H1 (cell line): ENCODE measurements around the gene SHISA9. TPM values are rescaled to one million over a fixed set of nuclear protein-coding genes. Genes with fewer than 3 reads are reported as not detected.

Experiments used
- CTCF ChIA-PET: fragments of 300-600 bp; sonication (Branson Sonifier 250); formaldehyde crosslinking; loops from one replicate; lab custom pipeline; 2021; ENCODE audit not compliant: partially characterized antibody; lab: Charles Lee
- POLR2A ChIA-PET: fragments of 300-600 bp; sonication (Branson Sonifier 250); formaldehyde crosslinking; loops from one replicate; lab custom pipeline; 2021; ENCODE audit warnings: inconsistent platforms; ENCODE audit not compliant: partially characterized antibody; lab: Charles Lee
- DNase-seq, 2 experiments: peaks; one replicate each; pipeline versions ENCODE4 v3.0.0 to v3.0.0-alpha.2; 2010 to 2022; ENCODE audit warnings: low spot score in 2 of 2, low read depth in 1 of 2, mixed read lengths in 1 of 2
- FAIRE-seq: peaks from 2 replicates; lab custom pipeline; 2011; peaks lifted over from hg19 to GRCh38; lab: Jason Lieb, UNC
- H2AFZ ChIP-seq: 2 replicates; pipeline ENCODE4 v1.8.1; 2012; ENCODE audit warnings: low read length, inconsistent platforms
- H2AK5ac ChIP-seq: 2 replicates; pipeline ENCODE4 v1.6.1; 2013; ENCODE audit warnings: low read depth, low read length
- H2BK120ac ChIP-seq: replicated peaks from 2 replicates; pipeline ENCODE3; 2013; ENCODE audit warnings: low read depth, low read length, inconsistent platforms
- H2BK12ac ChIP-seq: 2 replicates; pipeline ENCODE4 v1.6.1; 2013; ENCODE audit warnings: low read depth, low read length
- H2BK15ac ChIP-seq: 2 replicates; pipeline ENCODE4 v1.6.1; 2013; ENCODE audit warnings: low read length
- H2BK20ac ChIP-seq: 2 replicates; pipeline ENCODE4 v1.6.1; 2013; ENCODE audit warnings: low read length
- H2BK5ac ChIP-seq: 2 replicates; pipeline ENCODE4 v1.6.1; 2013; ENCODE audit warnings: low read depth, low read length
- H3K14ac ChIP-seq: 2 replicates; pipeline ENCODE4 v1.6.1; 2013; ENCODE audit warnings: inconsistent platforms; ENCODE audit not compliant: insufficient read length
- H3K18ac ChIP-seq: 2 replicates; pipeline ENCODE4 v1.6.1; 2013; ENCODE audit warnings: low read length; ENCODE audit errors: extremely low read depth
- H3K23ac ChIP-seq: 2 replicates; pipeline ENCODE4 v1.6.1; 2013; ENCODE audit warnings: inconsistent platforms; ENCODE audit not compliant: insufficient read length
- H3K23me2 ChIP-seq: 2 replicates; pipeline ENCODE4 v1.6.1; 2013; ENCODE audit warnings: low read depth, low read length
- H3K27ac ChIP-seq: 2 replicates; pipeline ENCODE4 v1.6.1; 2011; ENCODE audit warnings: low read depth, low read length, inconsistent platforms
- H3K27me3 ChIP-seq, 4 experiments: replicated peaks in 1 of 4; 1 replicate in 1 of 4; 2 replicates in 3 of 4; pipeline versions ENCODE4 v1.6.1 to v1.8.1; 2011 to 2013; ENCODE audit warnings: low read length in 3 of 4, mild to moderate bottlenecking in 3 of 4, inconsistent platforms in 2 of 4, mixed read lengths in 2 of 4, moderate library complexity in 1 of 4; ENCODE audit not compliant: control insufficient read depth in 3 of 4, insufficient read depth in 3 of 4; ENCODE audit errors: extremely low read depth in 1 of 4
- H3K36me3 ChIP-seq, 4 experiments: 2 replicates each; pipeline versions ENCODE4 v1.6.1 to v1.8.1; 2011 to 2013; ENCODE audit warnings: mild to moderate bottlenecking in 4 of 4, low read length in 3 of 4, moderate library complexity in 2 of 4, control low read depth in 1 of 4, inconsistent platforms in 1 of 4; ENCODE audit not compliant: insufficient read depth in 4 of 4, control insufficient read depth in 2 of 4
- H3K4ac ChIP-seq: replicated peaks from 2 replicates; pipeline ENCODE3; 2013; ENCODE audit warnings: low read length, low read depth, mixed read lengths, inconsistent platforms; ENCODE audit not compliant: insufficient read length
- H3K4me1 ChIP-seq, 4 experiments: replicated peaks in 1 of 4; 1 replicate in 1 of 4; 2 replicates in 3 of 4; pipeline versions ENCODE4 v1.6.1 to v1.8.1; 2011 to 2013; ENCODE audit warnings: low read length in 3 of 4, inconsistent platforms in 2 of 4, mixed read lengths in 1 of 4; ENCODE audit not compliant: insufficient read depth in 4 of 4, control insufficient read depth in 3 of 4
- H3K4me2 ChIP-seq, 2 experiments: 2 replicates each; pipeline versions ENCODE4 v1.6.1 to v1.8.1; 2011 to 2013; ENCODE audit warnings: low read depth in 2 of 2, low read length in 2 of 2, control low read depth in 1 of 2, inconsistent platforms in 1 of 2, mild to moderate bottlenecking in 1 of 2; ENCODE audit not compliant: insufficient read depth in 1 of 2
- H3K4me3 ChIP-seq, 4 experiments: fragments of 200-600, 300-600 bp in 1 of 4; sonication (generic), shearing (Covaris generic), sonication (Bioruptor Twin) in 1 of 4; 2 replicates each; pipeline versions ENCODE4 v1.5.1 to v1.8.1; 2011 to 2016; ENCODE audit warnings: low read length in 4 of 4, low read depth in 3 of 4, control low read depth in 2 of 4, inconsistent platforms in 2 of 4, mild to moderate bottlenecking in 2 of 4, mixed read lengths in 1 of 4, moderate library complexity in 1 of 4; ENCODE audit not compliant: insufficient read depth in 2 of 4; ENCODE audit errors: extremely low read depth in 1 of 4
- H3K56ac ChIP-seq: replicated peaks from 2 replicates; pipeline ENCODE3; 2013; ENCODE audit warnings: low read depth, mild to moderate bottlenecking, mixed read lengths, low read length, inconsistent platforms; ENCODE audit not compliant: insufficient read length
- H3K79me1 ChIP-seq: 2 replicates; pipeline ENCODE4 v1.6.1; 2013; ENCODE audit warnings: low read depth, low read length, control low read depth
- H3K79me2 ChIP-seq, 2 experiments: 2 replicates each; pipeline versions ENCODE4 v1.6.1 to v1.8.1; 2012 to 2013; ENCODE audit warnings: low read length in 2 of 2, mild to moderate bottlenecking in 2 of 2, inconsistent platforms in 1 of 2; ENCODE audit not compliant: insufficient read depth in 2 of 2, control insufficient read depth in 1 of 2
- H3K9ac ChIP-seq, 4 experiments: replicated peaks in 1 of 4; 1 replicate in 1 of 4; 2 replicates in 3 of 4; pipeline versions ENCODE4 v1.6.1 to v1.8.1; 2011 to 2013; ENCODE audit warnings: low read depth in 3 of 4, low read length in 3 of 4, control low read depth in 2 of 4, mild to moderate bottlenecking in 2 of 4, moderate library complexity in 2 of 4, inconsistent platforms in 1 of 4; ENCODE audit errors: extremely low read depth in 1 of 4
- H3K9me3 ChIP-seq, 2 experiments: 2 replicates each; pipeline versions ENCODE4 v1.6.1 to v1.8.1; 2012 to 2013; ENCODE audit warnings: mild to moderate bottlenecking in 2 of 2, moderate library complexity in 2 of 2, control low read depth in 1 of 2, inconsistent platforms in 1 of 2, low read depth in 1 of 2, low read length in 1 of 2, mixed read lengths in 1 of 2; ENCODE audit not compliant: insufficient read depth in 2 of 2
- H4K20me1 ChIP-seq, 2 experiments: replicated peaks in 1 of 2; 2 replicates each; pipeline versions ENCODE3 to v1.8.1; 2011 to 2013; ENCODE audit warnings: inconsistent platforms in 2 of 2, low read length in 2 of 2, mild to moderate bottlenecking in 1 of 2; ENCODE audit not compliant: insufficient read depth in 2 of 2, control insufficient read depth in 1 of 2
- H4K5ac ChIP-seq: 2 replicates; pipeline ENCODE4 v1.6.1; 2013; ENCODE audit warnings: low read length, low read depth, mixed read lengths, inconsistent platforms; ENCODE audit not compliant: insufficient read length
- H4K8ac ChIP-seq: 2 replicates; pipeline ENCODE4 v1.8.0; 2013; ENCODE audit warnings: mild to moderate bottlenecking, moderate library complexity, low read length, inconsistent platforms; ENCODE audit not compliant: insufficient read depth; ENCODE audit errors: extremely low read depth
- H4K91ac ChIP-seq: replicated peaks from 2 replicates; pipeline ENCODE3; 2013; ENCODE audit warnings: low read length, mixed read lengths, inconsistent platforms; ENCODE audit not compliant: insufficient read length
- ATF3 ChIP-seq: IDR thresholded peaks from 2 replicates; pipeline ENCODE4 v1.6.1; 2011; ENCODE audit warnings: low read depth, mild to moderate bottlenecking, low read length; ENCODE audit not compliant: insufficient read depth
- FOSL1 ChIP-seq: IDR thresholded peaks from 2 replicates; pipeline ENCODE4 v1.6.1; 2011; ENCODE audit warnings: mild to moderate bottlenecking, low read depth, low read length, moderate library complexity; ENCODE audit not compliant: insufficient read depth
- KDM1A ChIP-seq: fragments of 200-600, 300-600 bp; sonication (generic); IDR thresholded peaks from 2 replicates; pipeline ENCODE4 v1.7.1; 2016; ENCODE audit warnings: mild to moderate bottlenecking, low read length, borderline replicate concordance
- KDM5A ChIP-seq: fragments of 200-600 bp; IDR thresholded peaks from 2 replicates; pipeline ENCODE4 v1.7.1; 2012; ENCODE audit warnings: mild to moderate bottlenecking, low read length, inconsistent platforms, mixed read lengths
- MAX ChIP-seq: IDR thresholded peaks from 2 replicates; pipeline ENCODE4 v1.6.1; 2012; ENCODE audit warnings: inconsistent platforms
- RFX5 ChIP-seq: IDR thresholded peaks from 2 replicates; pipeline ENCODE4 v1.6.1; 2011; ENCODE audit warnings: low read depth, low read length, improper control_type of control experiment, borderline replicate concordance
- SP4 ChIP-seq: IDR thresholded peaks from 2 replicates; pipeline ENCODE4 v1.6.1; 2012; ENCODE audit warnings: low read length, inconsistent platforms
- WGBS, 2 experiments: shearing (Covaris generic) in 1 of 2; methylation state at CpG; one replicate each; pipeline versions ENCODE4 v1.1.6 to v1.1.7; 2013 to 2015; ENCODE audit warnings: low lambda C conversion rate in 2 of 2, mixed read lengths in 2 of 2, inconsistent platforms in 1 of 2, low coverage in 1 of 2, missing lambda C conversion rate in 1 of 2; ENCODE audit not compliant: insufficient replicate concordance in 2 of 2, insufficient coverage in 1 of 2, insufficient read length in 1 of 2; ENCODE audit errors: extremely low coverage in 1 of 2, missing lambda C conversion rate in 1 of 2; 5-methylcytosine and 5-hydroxymethylcytosine counted together
- polyA plus RNA-seq, 7 experiments: library from polyadenylated mRNA; depleted of rRNA in 3 of 7; stranded (reverse) in 5 of 7; unstranded in 2 of 7; fragments of >200 nt in 5 of 7; fragments of 200-250 nt in 2 of 7; gene quantifications; 1 replicate in 5 of 7; 2 replicates in 1 of 7; 4 replicates in 1 of 7; pipeline versions ENCODE4 v1.2.1 to v1.2.3, GENCODE V29; 2011 to 2013; ENCODE audit warnings: missing spikeins in 2 of 7, mixed read lengths in 2 of 7
- total RNA-seq: library from RNA; stranded (reverse); fragmentation: NEBNext Ultra II Directional; extraction: Animal tissue kit (Norgen Biotek cat#: 25700); gene quantifications from 2 replicates; pipeline ENCODE4 v1.2.1, GENCODE V29; 2021

The SHISA9 gene
- total and polyA plus RNA-seq, 2 of the 8 experiments (the other 6 are each of a cell fraction or from before 2014, with no cell fraction given), result 25.6 to 39.8 TPM

- WGBS, 2 experiments, result 83% methylated on average over 3 of the region's 3 CpGs; no CpG with 5 or more reads in 1 of the 2 experiments
- Histone ChIP-seq H3K36me3 (no peaks in the 10 kb centered on the region; a peak in 1 of 8 replicates), H2BK20ac (no peak overlapping the region), H2BK12ac (no peak overlapping the region), H4K20me1 (no peaks in the 10 kb centered on the region), H3K18ac (no peak overlapping the region), H2BK5ac (no peak overlapping the region), H3K27ac (no peak overlapping the region), H2BK120ac (no peak overlapping the region), H2AK5ac (no peak overlapping the region), H3K23me2 (peaks cover 1% of the 10 kb centered on the region; the same call in 1 of the 2 replicates), H3K9ac (no peak overlapping the region), H4K91ac (no peak overlapping the region), H3K4me3 (no peak overlapping the region), H4K5ac (no peak overlapping the region), H2AFZ (no peak overlapping the region), H3K56ac (no peak overlapping the region), H3K4me1 (no peaks in the 10 kb centered on the region), H3K9me3 (peaks cover 7 to 10% of the 10 kb centered on the region in 2 experiments), H3K79me2 (no peaks in the 10 kb centered on the region), H4K8ac (no peak overlapping the region), H3K27me3 (no peaks in the 10 kb centered on the region), H3K4ac (no peak overlapping the region), H3K14ac (no peak overlapping the region), H2BK15ac (no peak overlapping the region), H3K79me1 (no peaks in the 10 kb centered on the region), H3K23ac (no peak overlapping the region), H3K4me2 (no peak overlapping the region)
- FAIRE-seq, result no peak
- no peak for TF ChIP-seq RFX5
- TF ChIP-seq ATF3, result no peak
- no peak for TF ChIP-seq MAX
- TF ChIP-seq KDM1A, result no peak
- no peak for TF ChIP-seq KDM5A
- no peak for TF ChIP-seq FOSL1
- TF ChIP-seq SP4, result no peak
- POLR2A ChIA-PET, result no interaction called here
- CTCF ChIA-PET, result interaction anchor here (0.5 to 1.8 kb wide), 3 partner anchors 18 to 359 kb away, joined by 3 to 5 read pairs (median 3); no protein-coding TSS in a partner anchor
- DNase-seq, result no peak
Observed at GRCh38 chr16:13262270-13263090, 361.1 kb downstream of the SHISA9 start.
